Measurements from ENCODE around the gene CACNG6.
A peak's percentile ranks its signal among the peaks of the same experiment; 100 is the strongest.
"Not testable (repeated sequence)": the region's sequence is repeated elsewhere in the genome, so short reads cannot be mapped to it uniquely, and the experiment has no call there.

CACNG6 gene

GRCh38 chr19:53999694-54000093 lies 8.3 kb downstream of the CACNG6 start:
- no peak for DNase-seq (ENCODE audit: low read depth in 1 of 2, low spot score in 1 of 2)

GRCh38 chr19:54001496-54001895 lies 10.1 kb downstream of the CACNG6 start:
- no peak for DNase-seq (ENCODE audit: low read depth in 1 of 2, low spot score in 1 of 2)

GRCh38 chr19:54002495-54003315 lies 11.3 kb downstream of the CACNG6 start:
- DNase-seq (ENCODE audit: low read depth in 1 of 2, low spot score in 1 of 2), result no peak

- DNase-seq (ENCODE audit: low read depth in 1 of 2, low spot score in 1 of 2), result no peak
Observed at GRCh38 chr19:54009440-54009839, 18.0 kb downstream of the CACNG6 start.

- no peak for DNase-seq (ENCODE audit: low read depth in 1 of 2, low spot score in 1 of 2)
Observed at GRCh38 chr19:54010474-54010873, 19.0 kb downstream of the CACNG6 start.

- DNase-seq (ENCODE audit: low read depth in 1 of 2, low spot score in 1 of 2), result no peak
Observed at GRCh38 chr19:54011507-54012211, 20.2 kb downstream of the CACNG6 start.

GRCh38 chr19:54013866-54014265 lies 22.4 kb downstream of the CACNG6 start:
- no peak for DNase-seq (ENCODE audit: low read depth in 1 of 2, low spot score in 1 of 2)

- no peak for DNase-seq (ENCODE audit: low read depth in 1 of 2, low spot score in 1 of 2)
Observed at GRCh38 chr19:54014920-54015560, 23.6 kb downstream of the CACNG6 start.

DNA sequence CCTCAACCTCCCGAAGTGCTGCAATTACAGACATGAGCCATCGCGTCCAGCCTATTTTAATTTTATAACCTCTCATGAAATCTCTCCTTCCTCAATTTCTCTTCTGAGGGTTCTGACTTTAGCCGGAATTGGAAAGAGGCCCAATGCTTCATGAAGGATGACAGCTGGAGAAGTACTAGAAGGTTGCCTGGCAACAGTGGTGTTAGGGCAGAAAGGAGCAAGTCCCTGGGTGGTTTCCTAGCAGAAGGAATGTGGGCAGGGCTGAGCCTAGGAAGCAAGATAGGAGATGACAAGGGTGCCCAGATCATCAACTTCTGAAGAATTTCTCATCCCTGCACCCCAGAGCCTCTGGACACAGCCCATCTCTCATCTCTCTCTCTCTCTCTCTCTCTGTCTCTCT lies 25.8 kb downstream of the CACNG6 start:
- DNase-seq (ENCODE audit: low read depth in 1 of 2, low spot score in 1 of 2), result no peak

- no peak for DNase-seq (ENCODE audit: low read depth in 1 of 2, low spot score in 1 of 2)
Observed at GRCh38 chr19:54021363-54021762, 29.9 kb downstream of the CACNG6 start.

DNA sequence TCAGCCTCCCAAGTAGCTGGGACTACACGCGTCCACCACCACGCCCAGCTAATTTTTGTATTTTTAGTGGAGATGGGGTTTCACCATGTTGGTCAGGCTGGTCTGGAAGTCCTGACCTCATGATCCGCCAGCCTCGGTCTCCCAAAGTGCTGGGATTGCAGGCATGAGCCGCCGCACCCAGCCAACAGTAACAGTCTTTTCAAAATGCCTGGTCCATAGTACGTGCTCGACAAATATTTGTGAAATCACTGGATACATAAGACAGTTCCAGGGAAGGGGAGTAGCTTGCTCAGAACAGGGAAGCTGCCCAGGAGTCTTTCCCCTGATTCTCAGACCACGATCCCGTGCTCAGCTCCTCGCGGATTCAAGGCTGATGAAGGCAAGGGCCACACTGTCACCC lies 30.5 kb downstream of the CACNG6 start:
- no peak for DNase-seq (ENCODE audit: low read depth in 1 of 2, low spot score in 1 of 2)

DNA sequence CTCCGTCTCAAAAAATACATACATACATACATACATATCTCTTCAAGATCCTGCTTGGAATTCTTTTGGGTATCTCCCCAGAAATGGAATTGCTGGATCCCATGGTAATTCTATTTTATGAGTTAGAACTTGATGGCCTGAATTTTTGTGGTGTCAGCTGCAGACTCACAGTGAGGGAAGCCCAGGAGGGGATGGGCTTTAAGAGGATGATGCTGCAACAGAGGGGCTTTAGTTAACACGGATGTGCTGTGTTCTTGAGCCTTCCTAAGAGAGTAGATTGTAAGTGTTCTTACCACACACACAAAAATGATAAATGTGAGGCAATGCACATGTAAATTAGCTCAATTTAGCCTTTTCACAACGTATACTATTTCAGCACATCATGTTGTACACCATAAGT lies 31.8 kb downstream of the CACNG6 start:
- no peak for DNase-seq (ENCODE audit: low read depth in 1 of 2, low spot score in 1 of 2)

DNA sequence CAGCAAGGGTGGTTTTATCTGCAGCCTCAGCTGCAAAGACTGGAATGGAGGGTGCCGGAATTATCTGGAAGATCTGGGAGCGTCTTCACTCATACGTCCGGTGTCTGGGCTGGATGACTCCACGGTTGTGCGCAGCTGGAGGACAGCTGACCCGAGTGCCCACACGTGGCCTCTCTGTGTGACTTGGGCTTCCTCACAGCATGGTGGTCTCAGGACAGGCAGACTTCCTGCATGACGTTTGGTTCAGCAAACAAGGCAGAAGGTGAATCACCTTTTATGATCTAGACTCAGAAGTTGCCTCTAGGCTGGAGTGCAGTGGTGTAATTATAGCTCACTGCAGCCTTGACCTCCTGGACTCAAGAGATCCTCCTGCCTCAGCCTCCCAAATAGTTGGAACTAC lies 33.2 kb downstream of the CACNG6 start:
- no peak for DNase-seq (ENCODE audit: low read depth in 1 of 2, low spot score in 1 of 2)

- no peak for DNase-seq (ENCODE audit: low read depth in 1 of 2, low spot score in 1 of 2)
Observed at GRCh38 chr19:54026656-54027055, 35.2 kb downstream of the CACNG6 start.

GRCh38 chr19:54029301-54029700 lies 37.9 kb downstream of the CACNG6 start:
- DNase-seq (ENCODE audit: low read depth in 1 of 2, low spot score in 1 of 2), result no peak

DNA sequence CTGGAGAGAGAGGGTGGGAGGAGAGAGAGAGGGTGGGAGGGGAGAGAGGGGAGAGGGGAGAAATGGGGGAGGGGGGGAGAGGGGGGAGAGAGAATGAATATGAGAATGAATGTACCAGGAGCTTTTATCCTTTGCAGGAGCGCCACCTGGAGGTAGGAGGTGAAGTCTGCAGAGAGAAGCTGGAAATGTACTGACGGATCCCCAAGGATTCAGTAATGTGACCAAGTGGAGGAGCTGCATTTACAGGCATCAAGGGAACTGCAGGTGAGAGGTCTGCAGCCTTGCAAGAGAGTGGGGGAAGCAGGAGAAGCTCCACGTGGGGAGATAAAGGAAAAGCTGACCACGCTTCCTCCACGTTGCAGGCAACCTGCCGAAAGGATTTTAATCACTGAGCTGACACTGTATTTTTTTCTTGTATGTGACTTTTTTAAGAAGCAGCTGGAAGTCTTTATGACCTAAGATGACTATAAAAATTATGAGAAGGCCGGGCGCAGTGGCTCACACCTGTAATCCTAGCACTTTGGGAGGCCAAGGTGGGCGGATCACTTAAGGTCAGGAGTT lies 38.6 kb downstream of the CACNG6 start:
- DNase-seq (ENCODE audit: low read depth in 1 of 2, low spot score in 1 of 2), result peak; percentile 6 to 18

GRCh38 chr19:54030895-54031586 lies 39.6 kb downstream of the CACNG6 start:
- DNase-seq (ENCODE audit: low read depth in 1 of 2, low spot score in 1 of 2), result no peak

GRCh38 chr19:54035215-54036178 lies 44.1 kb downstream of the CACNG6 start:
- no peak for DNase-seq (ENCODE audit: low read depth in 1 of 2, low spot score in 1 of 2)

GRCh38 chr19:54036542-54036941 lies 45.1 kb downstream of the CACNG6 start:
- not testable (repeated sequence) for DNase-seq (ENCODE audit: low read depth in 1 of 2, low spot score in 1 of 2)

GRCh38 chr19:54040003-54040402 lies 48.6 kb downstream of the CACNG6 start:
- no peak for DNase-seq (ENCODE audit: low read depth in 1 of 2, low spot score in 1 of 2)
